ENCODE results near the gene ZNF385C.

ZNF385C gene

GRCh38 chr17:42051013-42051400 is 47.3 kb downstream of the ZNF385C start:
- Histone ChIP-seq H3K9me3 (ENCODE audit: control insufficient read depth, low read length) (no peaks in the 10 kb centered on the region), H3K36me3 (ENCODE audit: control insufficient read depth, insufficient read depth, low read length, severe bottlenecking) (no peaks in the 10 kb centered on the region), H3K9ac (ENCODE audit: low read length) (no peak overlapping the region), H3K4me3 (ENCODE audit: low read length) (peak overlapping the region; percentile 50), H3K4me1 (ENCODE audit: control insufficient read depth, insufficient read depth, low read length) (no peaks in the 10 kb centered on the region), H3K27me3 (replicated peaks; ENCODE audit: control insufficient read depth, insufficient read depth, low read length) (peaks cover 61% of the 10 kb centered on the region)
- DNase-seq (ENCODE audit: low read depth): no peak

GRCh38 chr17:42050393-42051012 is 47.8 kb downstream of the ZNF385C start, which contains the start of gene C17orf113:
TSS of gene C17orf113 (minus strand) at chr17:42050601. CDS start at chr17:42043376, 7,225 bp downstream.
- Histone ChIP-seq H3K9me3 (ENCODE audit: control insufficient read depth, low read length) (no peaks in the 10 kb centered on the region), H3K9ac (ENCODE audit: low read length) (peak within 1 kb of the TSS; percentile 25), H3K4me1 (ENCODE audit: control insufficient read depth, insufficient read depth, low read length) (no peaks in the 10 kb centered on the region), H3K4me3 (ENCODE audit: low read length) (peak within 1 kb of the TSS; percentile 63), H3K27me3 (replicated peaks; ENCODE audit: control insufficient read depth, insufficient read depth, low read length) (peaks cover 58% of the 10 kb centered on the region), H3K36me3 (ENCODE audit: control insufficient read depth, insufficient read depth, low read length, severe bottlenecking) (no peaks in the 10 kb centered on the region)
- peak; percentile 66 for DNase-seq (ENCODE audit: low read depth)

- H3K4me3 ChIP-seq (ENCODE audit: low read length): peak overlapping the region; percentile 63
- H3K36me3 ChIP-seq (ENCODE audit: control insufficient read depth, insufficient read depth, low read length, severe bottlenecking): no peaks in the 10 kb centered on the region
- H3K9ac ChIP-seq (ENCODE audit: low read length): peak overlapping the region; percentile 25
- H3K9me3 ChIP-seq (ENCODE audit: control insufficient read depth, low read length): no peaks in the 10 kb centered on the region
- no peaks in the 10 kb centered on the region for H3K4me1 ChIP-seq (ENCODE audit: control insufficient read depth, insufficient read depth, low read length)
- DNase-seq (ENCODE audit: low read depth): no peak
- peaks cover 52% of the 10 kb centered on the region for H3K27me3 ChIP-seq (replicated peaks; ENCODE audit: control insufficient read depth, insufficient read depth, low read length)
Observed at GRCh38 chr17:42049834-42050392, 48.4 kb downstream of the ZNF385C start.

- H3K4me1 ChIP-seq (ENCODE audit: control insufficient read depth, insufficient read depth, low read length): no peaks in the 10 kb centered on the region
Observed at GRCh38 chr17:42047343-42047742, 50.9 kb downstream of the ZNF385C start.

GRCh38 chr17:42045719-42046118 is 52.6 kb downstream of the ZNF385C start:
- peaks cover 18% of the 10 kb centered on the region for H3K27me3 ChIP-seq (replicated peaks; ENCODE audit: control insufficient read depth, insufficient read depth, low read length)
- H3K4me3 ChIP-seq (ENCODE audit: low read length): no peak overlapping the region
- no peaks in the 10 kb centered on the region for H3K36me3 ChIP-seq (ENCODE audit: control insufficient read depth, insufficient read depth, low read length, severe bottlenecking)
- H3K9me3 ChIP-seq (ENCODE audit: control insufficient read depth, low read length): no peaks in the 10 kb centered on the region
- H3K9ac ChIP-seq (ENCODE audit: low read length): no peak overlapping the region
- DNase-seq (ENCODE audit: low read depth): no peak
- no peaks in the 10 kb centered on the region for H3K4me1 ChIP-seq (ENCODE audit: control insufficient read depth, insufficient read depth, low read length)

More at GRCh38 chr17:42047343-42047742, 50.9 kb downstream of the ZNF385C start:
- Histone ChIP-seq H3K9ac (ENCODE audit: low read length) (no peak overlapping the region), H3K9me3 (ENCODE audit: control insufficient read depth, low read length) (no peaks in the 10 kb centered on the region), H3K36me3 (ENCODE audit: control insufficient read depth, insufficient read depth, low read length, severe bottlenecking) (no peaks in the 10 kb centered on the region), H3K27me3 (replicated peaks; ENCODE audit: control insufficient read depth, insufficient read depth, low read length) (peaks cover 31% of the 10 kb centered on the region), H3K4me3 (ENCODE audit: low read length) (no peak overlapping the region)
- DNase-seq (ENCODE audit: low read depth): no peak

GRCh38 chr17:42042598-42043319 is 55.5 kb downstream of the ZNF385C start:
- H3K9me3 ChIP-seq (ENCODE audit: control insufficient read depth, low read length): no peaks in the 10 kb centered on the region
- no peak overlapping the region for H3K9ac ChIP-seq (ENCODE audit: low read length)
- no peaks in the 10 kb centered on the region for H3K36me3 ChIP-seq (ENCODE audit: control insufficient read depth, insufficient read depth, low read length, severe bottlenecking)
- peaks cover 9% of the 10 kb centered on the region for H3K27me3 ChIP-seq (replicated peaks; ENCODE audit: control insufficient read depth, insufficient read depth, low read length)
- H3K4me1 ChIP-seq (ENCODE audit: control insufficient read depth, insufficient read depth, low read length): no peaks in the 10 kb centered on the region
- DNase-seq (ENCODE audit: low read depth): no peak
- no peak overlapping the region for H3K4me3 ChIP-seq (ENCODE audit: low read length)

GRCh38 chr17:42041619-42042018 is 56.7 kb downstream of the ZNF385C start:
- no peaks in the 10 kb centered on the region for H3K4me1 ChIP-seq (ENCODE audit: control insufficient read depth, insufficient read depth, low read length)
- H3K27me3 ChIP-seq (replicated peaks; ENCODE audit: control insufficient read depth, insufficient read depth, low read length): peaks cover 16% of the 10 kb centered on the region
- no peak overlapping the region for H3K9ac ChIP-seq (ENCODE audit: low read length)
- DNase-seq (ENCODE audit: low read depth): no peak
- H3K4me3 ChIP-seq (ENCODE audit: low read length): no peak overlapping the region
- no peaks in the 10 kb centered on the region for H3K9me3 ChIP-seq (ENCODE audit: control insufficient read depth, low read length)
- H3K36me3 ChIP-seq (ENCODE audit: control insufficient read depth, insufficient read depth, low read length, severe bottlenecking): no peaks in the 10 kb centered on the region

GRCh38 chr17:42040818-42041217 is 57.5 kb downstream of the ZNF385C start:
- no peak for DNase-seq (ENCODE audit: low read depth)
- peaks cover 16% of the 10 kb centered on the region for H3K27me3 ChIP-seq (replicated peaks; ENCODE audit: control insufficient read depth, insufficient read depth, low read length)
- no peaks in the 10 kb centered on the region for H3K36me3 ChIP-seq (ENCODE audit: control insufficient read depth, insufficient read depth, low read length, severe bottlenecking)
- no peaks in the 10 kb centered on the region for H3K4me1 ChIP-seq (ENCODE audit: control insufficient read depth, insufficient read depth, low read length)
- no peaks in the 10 kb centered on the region for H3K9me3 ChIP-seq (ENCODE audit: control insufficient read depth, low read length)
- no peak overlapping the region for H3K4me3 ChIP-seq (ENCODE audit: low read length)
- no peak overlapping the region for H3K9ac ChIP-seq (ENCODE audit: low read length)

GRCh38 chr17:42039794-42040763 is 58.2 kb downstream of the ZNF385C start:
- Histone ChIP-seq H3K27me3 (replicated peaks; ENCODE audit: control insufficient read depth, insufficient read depth, low read length) (peaks cover 16% of the 10 kb centered on the region), H3K4me3 (ENCODE audit: low read length) (no peak overlapping the region), H3K36me3 (ENCODE audit: control insufficient read depth, insufficient read depth, low read length, severe bottlenecking) (no peaks in the 10 kb centered on the region), H3K9me3 (ENCODE audit: control insufficient read depth, low read length) (no peaks in the 10 kb centered on the region), H3K9ac (ENCODE audit: low read length) (no peak overlapping the region), H3K4me1 (ENCODE audit: control insufficient read depth, insufficient read depth, low read length) (no peaks in the 10 kb centered on the region)
- DNase-seq (ENCODE audit: low read depth): no peak

GRCh38 chr17:42038221-42038973 is 59.9 kb downstream of the ZNF385C start:
- H3K36me3 ChIP-seq (ENCODE audit: control insufficient read depth, insufficient read depth, low read length, severe bottlenecking): no peaks in the 10 kb centered on the region
- H3K27me3 ChIP-seq (replicated peaks; ENCODE audit: control insufficient read depth, insufficient read depth, low read length): peaks cover 22% of the 10 kb centered on the region
- H3K9ac ChIP-seq (ENCODE audit: low read length): no peak overlapping the region
- no peak overlapping the region for H3K4me3 ChIP-seq (ENCODE audit: low read length)
- DNase-seq (ENCODE audit: low read depth): no peak
- H3K9me3 ChIP-seq (ENCODE audit: control insufficient read depth, low read length): no peaks in the 10 kb centered on the region
- H3K4me1 ChIP-seq (ENCODE audit: control insufficient read depth, insufficient read depth, low read length): no peaks in the 10 kb centered on the region
